CD4-positive, alpha-beta T cell (primary cell): ENCODE measurements around the gene RPP25L. TPM values are rescaled to one million over a fixed set of nuclear protein-coding genes. Genes with fewer than 3 reads are reported as not detected.

Experiments
- ATAC-seq: fragments of 200-7000 bp; cut with Tn5 transposase; one replicate; pipeline ENCODE4 v1.10.0; 2022; ENCODE audit warnings: mild to moderate bottlenecking; ENCODE audit not compliant: poor library complexity
- CTCF ChIA-PET: fragments of 350-600 bp; sonication (Branson Sonifier 250); formaldehyde crosslinking; loops from one replicate; lab custom pipeline; 2021; ENCODE audit warnings: antibody characterized with exemption, inconsistent platforms; lab: Charles Lee
- POLR2A ChIA-PET: fragments of 350-600 bp; sonication (Branson Sonifier 250); formaldehyde crosslinking; loops from one replicate; lab custom pipeline; 2021; ENCODE audit warnings: antibody characterized with exemption, inconsistent platforms; lab: Charles Lee
- DNase-seq, 14 experiments: peaks; one replicate each; pipeline ENCODE4 v3.0.0-alpha.2; 2013 to 2020; ENCODE audit warnings: mixed read lengths in 2 of 14
- H3K27ac ChIP-seq, 2 donors: one replicate each; pipeline versions ENCODE4 v1.5.1 to v1.7.0; 2013; ENCODE audit warnings: low read length in 2 of 2, low read depth in 1 of 2, mild to moderate bottlenecking in 1 of 2
- H3K27me3 ChIP-seq, 2 experiments: 1 replicate in 1 of 2; 2 replicates in 1 of 2; pipeline versions ENCODE4 v1.6.1 to v1.7.0; 2013; ENCODE audit warnings: low read length in 2 of 2, control low read depth in 1 of 2, mild to moderate bottlenecking in 1 of 2, moderate library complexity in 1 of 2; ENCODE audit not compliant: insufficient read depth in 2 of 2, control insufficient read depth in 1 of 2
- H3K36me3 ChIP-seq: one replicate; pipeline ENCODE4 v1.6.1; 2013; ENCODE audit warnings: low read length, control low read depth; ENCODE audit not compliant: insufficient read depth
- H3K4me1 ChIP-seq: one replicate; pipeline ENCODE4 v1.6.1; 2013; ENCODE audit warnings: low read length, control low read depth; ENCODE audit not compliant: insufficient read depth
- H3K4me3 ChIP-seq: one replicate; pipeline ENCODE4 v1.5.1; 2013; ENCODE audit warnings: mild to moderate bottlenecking, low read length, moderate library complexity
- H3K9me3 ChIP-seq, 2 experiments: 1 replicate in 1 of 2; 2 replicates in 1 of 2; pipeline versions ENCODE4 v1.6.1 to v1.7.0; 2013; ENCODE audit warnings: low read length in 2 of 2, mild to moderate bottlenecking in 2 of 2, control low read depth in 1 of 2, moderate library complexity in 1 of 2; ENCODE audit not compliant: control insufficient read depth in 1 of 2, insufficient read depth in 1 of 2
- H3K27ac Mint-ChIP-seq: one replicate; pipeline ENCODE4 v1.8.0; 2020; ENCODE audit warnings: mixed read lengths
- H3K27me3 Mint-ChIP-seq: one replicate; pipeline ENCODE4 v1.8.0; 2021; ENCODE audit warnings: mixed read lengths
- H3K36me3 Mint-ChIP-seq: one replicate; pipeline ENCODE4 v1.8.0; 2021; ENCODE audit warnings: low read depth, mixed read lengths
- H3K4me1 Mint-ChIP-seq: one replicate; pipeline ENCODE4 v1.8.0; 2021; ENCODE audit warnings: low read depth, mixed read lengths
- H3K4me3 Mint-ChIP-seq: one replicate; pipeline ENCODE4 v1.8.0; 2020; ENCODE audit warnings: mild to moderate bottlenecking, mixed read lengths
- H3K9me3 Mint-ChIP-seq: one replicate; pipeline ENCODE4 v1.8.0; 2020; ENCODE audit warnings: mixed read lengths
- intact Hi-C, 2 experiments: fragments of 100-400 bp; cut with DNase I in 1 of 2; cut with micrococcal nuclease in 1 of 2; formaldehyde crosslinking; loops; one replicate each; pipeline versions ENCODE4 v1.15.1 to v1.9.0; 2023 to 2025; cut with DNase I, micrococcal nuclease
- total RNA-seq, 174 experiments: library from RNA in 2 of 174; stranded (reverse) in 2 of 174; gene quantifications; one replicate each; pipeline ENCODE4 v1.2.3 and lab custom pipeline; 2021 to 2026
- TF ChIP-seq, protein P1 (sequence below): fragments of 200-600 bp; IDR thresholded peaks from one replicate; pipeline ENCODE4 v1.8.0; 2022; ENCODE audit warnings: antibody characterized with exemption, mild to moderate bottlenecking

Gene RPP25L
- total RNA-seq, 2 experiments from 2014 or later, result 4.6 to 5.7 TPM

DNA sequence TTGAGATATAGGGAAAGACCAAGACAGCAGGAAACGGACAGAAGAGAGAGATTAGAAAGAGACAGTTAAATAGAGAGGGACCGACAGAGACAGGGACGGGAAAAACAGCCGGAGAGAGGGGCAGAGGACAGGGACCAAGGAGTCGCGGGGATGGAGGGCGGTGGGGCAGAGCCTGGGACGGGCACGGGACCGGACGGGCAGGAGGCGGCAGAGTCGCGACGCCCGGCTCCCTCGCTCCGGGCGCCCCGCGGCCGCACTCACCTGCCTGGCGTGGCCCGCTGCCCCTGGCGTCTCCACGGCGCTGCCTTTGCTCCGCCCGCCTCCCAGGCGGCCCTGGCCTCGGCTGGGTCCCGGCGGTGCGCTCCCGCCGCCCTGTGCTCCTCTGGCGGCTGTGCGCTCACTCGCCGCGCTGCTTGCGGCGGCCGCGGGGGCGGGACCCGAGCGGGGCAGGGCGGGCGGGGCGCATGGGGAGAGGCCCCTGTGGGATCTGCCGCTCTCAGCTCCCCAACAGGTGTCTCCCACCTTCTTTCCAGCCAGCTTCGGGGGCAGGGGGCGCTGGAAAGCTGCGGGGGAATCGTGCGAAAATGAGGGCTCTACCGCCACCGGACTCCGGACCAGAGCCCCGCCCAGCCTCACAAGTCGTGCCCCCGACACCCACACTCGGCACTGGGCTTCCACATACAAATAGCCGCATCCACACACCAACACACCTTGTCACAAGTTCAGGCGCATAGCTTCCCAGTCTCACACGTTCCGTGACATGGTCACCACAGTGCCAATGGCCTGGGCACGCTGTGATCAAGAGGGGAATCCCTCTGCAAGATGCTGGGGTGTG lies 17.0 kb upstream of the RPP25L start, which contains the start of gene ARID3C:
TSS of gene ARID3C (minus strand) at position 411 of the 835 bp plus-strand sequence. CDS start 1,052 bp downstream, outside the sequence.
- POLR2A ChIA-PET, result interaction anchor here (1.2 to 2.3 kb wide), 4 partner anchors 9 to 18 kb away, joined by 3 to 11 read pairs (median 4); partner anchors contain the start of genes GALT, RPP25L and SIGMAR1

DNA sequence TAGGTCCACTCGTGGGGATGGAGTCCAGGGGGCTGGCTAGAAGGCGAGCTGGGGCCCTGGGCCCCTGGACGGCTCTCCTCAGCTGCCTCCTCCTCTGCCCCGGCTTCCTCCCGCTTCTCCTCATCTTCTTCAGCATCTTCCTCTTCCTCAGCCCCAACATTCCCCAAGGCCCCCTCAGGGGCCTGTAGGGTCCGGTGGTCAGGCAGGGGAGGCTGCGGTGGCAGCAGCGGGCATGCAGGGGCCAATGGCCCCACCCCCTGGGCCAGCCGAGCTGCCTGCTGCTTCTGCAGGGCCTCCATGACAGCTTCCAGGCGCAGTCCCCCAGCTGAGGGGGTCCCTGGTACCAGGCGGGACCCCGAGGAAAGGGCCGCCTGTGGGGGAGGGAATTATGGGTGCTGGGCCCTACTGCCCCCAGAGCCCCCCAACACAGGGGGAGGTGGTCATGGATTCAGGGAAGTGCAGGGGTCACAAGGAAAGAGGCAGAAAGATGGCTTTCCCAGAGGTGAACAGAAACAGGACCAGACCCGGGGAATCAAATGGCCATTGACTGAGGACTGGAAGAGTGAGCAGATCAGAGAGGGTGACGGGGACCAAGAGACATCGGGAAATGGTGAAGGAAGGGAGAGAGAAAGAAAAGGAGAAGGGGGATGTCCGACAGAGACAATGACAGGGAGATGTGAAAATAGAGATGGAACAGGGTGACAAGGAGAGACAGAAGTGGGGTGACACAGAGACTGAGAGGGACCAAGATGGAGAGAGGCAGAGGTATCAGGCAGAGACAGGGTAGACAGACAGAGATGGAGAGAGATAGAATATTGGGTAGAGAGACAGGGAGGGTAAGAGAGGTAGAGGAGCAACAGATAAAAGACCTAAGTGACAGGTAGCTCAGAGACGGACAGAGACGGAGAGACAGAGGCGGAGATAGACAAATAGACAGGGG lies 16.1 kb upstream of the RPP25L start:
- Histone ChIP-seq H3K27me3 (peaks cover 60 to 62% of the 10 kb centered on the region in 2 experiments), H3K9me3 (peaks cover 0 to 23% of the 10 kb centered on the region in 2 experiments), H3K4me1 (peaks cover 34% of the 10 kb centered on the region), H3K4me3 (peak overlapping the region; percentile 34), H3K27ac (no peak overlapping the region), H3K36me3 (no peaks in the 10 kb centered on the region)
- Mint-ChIP-seq H3K27me3 (peaks cover 72% of the 10 kb centered on the region), H3K27ac (no peak overlapping the region), H3K36me3 (no peaks in the 10 kb centered on the region), H3K4me3 (peak overlapping the region; percentile 71), H3K4me1 (peaks cover 29% of the 10 kb centered on the region), H3K9me3 (no peaks in the 10 kb centered on the region)
- intact Hi-C loops, result no loop called here
- TF ChIP-seq, protein P1, sequence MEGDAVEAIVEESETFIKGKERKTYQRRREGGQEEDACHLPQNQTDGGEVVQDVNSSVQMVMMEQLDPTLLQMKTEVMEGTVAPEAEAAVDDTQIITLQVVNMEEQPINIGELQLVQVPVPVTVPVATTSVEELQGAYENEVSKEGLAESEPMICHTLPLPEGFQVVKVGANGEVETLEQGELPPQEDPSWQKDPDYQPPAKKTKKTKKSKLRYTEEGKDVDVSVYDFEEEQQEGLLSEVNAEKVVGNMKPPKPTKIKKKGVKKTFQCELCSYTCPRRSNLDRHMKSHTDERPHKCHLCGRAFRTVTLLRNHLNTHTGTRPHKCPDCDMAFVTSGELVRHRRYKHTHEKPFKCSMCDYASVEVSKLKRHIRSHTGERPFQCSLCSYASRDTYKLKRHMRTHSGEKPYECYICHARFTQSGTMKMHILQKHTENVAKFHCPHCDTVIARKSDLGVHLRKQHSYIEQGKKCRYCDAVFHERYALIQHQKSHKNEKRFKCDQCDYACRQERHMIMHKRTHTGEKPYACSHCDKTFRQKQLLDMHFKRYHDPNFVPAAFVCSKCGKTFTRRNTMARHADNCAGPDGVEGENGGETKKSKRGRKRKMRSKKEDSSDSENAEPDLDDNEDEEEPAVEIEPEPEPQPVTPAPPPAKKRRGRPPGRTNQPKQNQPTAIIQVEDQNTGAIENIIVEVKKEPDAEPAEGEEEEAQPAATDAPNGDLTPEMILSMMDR, result no peak
- ChIA-PET POLR2A (interaction anchor here (2.3 kb wide), 1 partner anchor 10 kb away, joined by 11 read pairs; the partner anchor contains the start of gene SIGMAR1), CTCF (interaction anchor here (1.0 to 2.6 kb wide), 3 partner anchors 12 to 24 kb away, joined by 5 to 6 read pairs (median 5); partner anchors contain the start of gene GALT)
- no peak for DNase-seq
- no peak for ATAC-seq

More for the DNA sequence above, 17.0 kb upstream of the RPP25L start, which contains the start of gene ARID3C:
- TF ChIP-seq, protein P1, result no peak
- peak within 1 kb of the TSS; percentile 35 for H3K4me3 ChIP-seq
- H3K27me3 ChIP-seq, result peaks cover 53 to 55% of the 10 kb centered on the region in 2 experiments
- peaks cover 0 to 16% of the 10 kb centered on the region in 2 experiments for H3K9me3 ChIP-seq
- ATAC-seq (peak; percentile 93), DNase-seq (peak in 10 of 14 experiments; percentile 19 to 77 (median 40))
- Mint-ChIP-seq H3K27ac (no peak within 1 kb of the TSS), H3K4me3 (peak within 1 kb of the TSS; percentile 81), H3K27me3 (peaks cover 64% of the 10 kb centered on the region), H3K4me1 (peaks cover 27% of the 10 kb centered on the region), H3K9me3 (no peaks in the 10 kb centered on the region), H3K36me3 (no peaks in the 10 kb centered on the region)
- no peak within 1 kb of the TSS for H3K27ac ChIP-seq
- CTCF ChIA-PET, result interaction anchor here (0.8 to 2.6 kb wide), 3 partner anchors 18 to 25 kb away, joined by 3 to 6 read pairs (median 5); partner anchors contain the start of gene GALT
- no peaks in the 10 kb centered on the region for H3K36me3 ChIP-seq
- H3K4me1 ChIP-seq, result peaks cover 29% of the 10 kb centered on the region
- intact Hi-C loops, result no loop called here

DNA sequence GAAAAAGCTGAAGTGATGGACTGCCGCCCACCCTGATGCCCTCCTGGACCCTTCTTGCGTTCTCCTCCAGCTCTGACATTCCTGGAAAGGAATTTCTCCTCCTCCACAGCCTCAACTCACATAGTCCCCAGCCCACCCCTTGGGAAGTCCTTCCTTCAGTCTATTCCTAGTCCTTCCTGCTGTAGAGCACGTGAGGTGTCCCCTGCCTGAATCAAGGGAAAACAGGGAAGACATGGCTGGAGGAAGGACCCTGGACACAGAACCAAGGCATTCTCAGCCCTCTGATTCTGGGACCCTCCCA lies 13.2 kb upstream of the RPP25L start:
- H3K27ac ChIP-seq, result no peak overlapping the region
- H3K36me3 ChIP-seq, result no peaks in the 10 kb centered on the region
- Mint-ChIP-seq H3K4me1 (peaks cover 34% of the 10 kb centered on the region), H3K36me3 (peaks cover 3% of the 10 kb centered on the region), H3K9me3 (no peaks in the 10 kb centered on the region), H3K27ac (no peak overlapping the region), H3K4me3 (no peak overlapping the region), H3K27me3 (peaks cover 93% of the 10 kb centered on the region)
- intact Hi-C loops, result no loop called here
- ChIA-PET CTCF (interaction anchor here (1.8 to 4.9 kb wide), 2 partner anchors 10 to 21 kb away, joined by 5 to 20 read pairs; no protein-coding TSS in a partner anchor), POLR2A (interaction anchor here (1.2 to 2.0 kb wide), 3 partner anchors 8 to 13 kb away, joined by 3 to 9 read pairs (median 8); partner anchors contain the start of genes RPP25L and SIGMAR1)
- H3K27me3 ChIP-seq, result peaks cover 73 to 76% of the 10 kb centered on the region in 2 experiments
- peaks cover 0 to 26% of the 10 kb centered on the region in 2 experiments for H3K9me3 ChIP-seq
- no peak overlapping the region for H3K4me3 ChIP-seq
- H3K4me1 ChIP-seq, result peaks cover 43% of the 10 kb centered on the region
- DNase-seq (no peak), ATAC-seq (no peak)
- TF ChIP-seq, protein P1, result no peak
